Measurements from ENCODE around the gene KNCN. TPM values are rescaled to one million over a fixed set of nuclear protein-coding genes. Genes with fewer than 3 reads are reported as not detected.

KNCN gene
- total RNA-seq, 1 donor from 2014 or later, result not detected

GRCh38 chr1:46522184-46522968, 29.1 kb downstream of the KNCN start:
- DNase-seq (ENCODE audit: low spot score, unreplicated experiment), result no peak
- Mint-ChIP-seq H3K4me1 (ENCODE audit: low read depth) (peaks cover 15% of the 10 kb centered on the region), H3K27me3 (peaks cover 69% of the 10 kb centered on the region), H3K9me3 (ENCODE audit: low read depth) (no peaks in the 10 kb centered on the region), H3K36me3 (ENCODE audit: insufficient read depth) (no peaks in the 10 kb centered on the region), H3K4me3 (ENCODE audit: low read depth) (no peak overlapping the region), H3K27ac (no peak overlapping the region)
- TF ChIP-seq CTCF (IDR thresholded peaks at IDR 0.05; ENCODE audit: unreplicated experiment), result no peak

GRCh38 chr1:46521414-46521813, 30.0 kb downstream of the KNCN start:
- Mint-ChIP-seq H3K36me3 (ENCODE audit: insufficient read depth) (no peaks in the 10 kb centered on the region), H3K27ac (no peak overlapping the region), H3K27me3 (peaks cover 68% of the 10 kb centered on the region), H3K4me1 (ENCODE audit: low read depth) (peaks cover 21% of the 10 kb centered on the region), H3K4me3 (ENCODE audit: low read depth) (no peak overlapping the region), H3K9me3 (ENCODE audit: low read depth) (no peaks in the 10 kb centered on the region)
- TF ChIP-seq CTCF (IDR thresholded peaks at IDR 0.05; ENCODE audit: unreplicated experiment), result no peak
- DNase-seq (ENCODE audit: low spot score, unreplicated experiment), result no peak

- no peak for DNase-seq (ENCODE audit: low spot score, unreplicated experiment)
- Mint-ChIP-seq H3K4me3 (ENCODE audit: low read depth) (peak overlapping the region; percentile 33), H3K27ac (peak overlapping the region; percentile 91), H3K27me3 (peaks cover 68% of the 10 kb centered on the region), H3K9me3 (ENCODE audit: low read depth) (no peaks in the 10 kb centered on the region), H3K4me1 (ENCODE audit: low read depth) (peaks cover 21% of the 10 kb centered on the region), H3K36me3 (ENCODE audit: insufficient read depth) (no peaks in the 10 kb centered on the region)
- no peak for TF ChIP-seq CTCF (IDR thresholded peaks at IDR 0.05; ENCODE audit: unreplicated experiment)
These were observed 31.2 kb downstream of the KNCN start for GRCh38 chr1:46520063-46520911.

- Mint-ChIP-seq H3K27ac (no peak overlapping the region), H3K9me3 (ENCODE audit: low read depth) (no peaks in the 10 kb centered on the region), H3K36me3 (ENCODE audit: insufficient read depth) (no peaks in the 10 kb centered on the region), H3K4me3 (ENCODE audit: low read depth) (no peak overlapping the region), H3K27me3 (peaks cover 67% of the 10 kb centered on the region), H3K4me1 (ENCODE audit: low read depth) (peaks cover 21% of the 10 kb centered on the region)
- TF ChIP-seq CTCF (IDR thresholded peaks at IDR 0.05; ENCODE audit: unreplicated experiment), result no peak
- DNase-seq (ENCODE audit: low spot score, unreplicated experiment), result no peak
These were observed 32.2 kb downstream of the KNCN start for GRCh38 chr1:46519209-46519608.

- no peaks in the 10 kb centered on the region for H3K9me3 Mint-ChIP-seq (ENCODE audit: low read depth)
- no peaks in the 10 kb centered on the region for H3K36me3 Mint-ChIP-seq (ENCODE audit: insufficient read depth)
- DNase-seq (ENCODE audit: low spot score, unreplicated experiment), result no peak
- no peak overlapping the region for H3K27ac Mint-ChIP-seq
- TF ChIP-seq CTCF (IDR thresholded peaks at IDR 0.05; ENCODE audit: unreplicated experiment), result no peak
- peaks cover 21% of the 10 kb centered on the region for H3K4me1 Mint-ChIP-seq (ENCODE audit: low read depth)
- no peak overlapping the region for H3K4me3 Mint-ChIP-seq (ENCODE audit: low read depth)
- H3K27me3 Mint-ChIP-seq, result peaks cover 62% of the 10 kb centered on the region
These were observed 33.4 kb downstream of the KNCN start for GRCh38 chr1:46517932-46518498.

All from progenitor cell of endocrine pancreas (in vitro differentiated cells).